GM12878 (cell line): ENCODE data around the gene MYNN. TPM values are rescaled to one million over a fixed set of nuclear protein-coding genes. Genes with fewer than 3 reads are reported as not detected.

Source experiments
- ATAC-seq: fragments of 200-7000 bp; cut with Tn5 transposase; 3 replicates; pipeline ENCODE4 v1.9.1; 2020; ENCODE audit warnings: mild to moderate bottlenecking, moderate library complexity
- BruUV-seq: library from RNA; stranded (reverse); fragments of 400-500 nt; replicated peaks from 2 replicates; lab custom pipeline; 2021; lab: Mats Ljungman, UMichigan
- CTCF ChIA-PET: fragments of 300-600 bp; sonication (Branson Sonifier 250); formaldehyde crosslinking; extraction: SDS; loops from one replicate; lab custom pipeline; 2021; ENCODE audit warnings: inconsistent platforms; lab: Yijun Ruan, JAX
- POLR2A ChIA-PET: fragments of 350-600 bp; formaldehyde crosslinking; extraction: SDS; loops from one replicate; lab custom pipeline; 2021; ENCODE audit warnings: inconsistent platforms; lab: Charles Lee
- RAD21 ChIA-PET: fragments of 300-600 bp; sonication (Branson Sonifier 250); formaldehyde crosslinking; loops from one replicate; lab custom pipeline; 2023; ENCODE audit warnings: antibody characterized with exemption; ENCODE audit not compliant: unreplicated experiment; lab: Charles Lee
- SMC1A ChIA-PET: fragments of 300-600 bp; sonication (Branson Sonifier 250); formaldehyde crosslinking; loops from one replicate; lab custom pipeline; 2023; ENCODE audit not compliant: unreplicated experiment, uncharacterized antibody; lab: Charles Lee
- DNase-seq: peaks from one replicate; pipeline ENCODE4 v3.0.0-alpha.2; 2011; ENCODE audit warnings: low read depth, low spot score
- FAIRE-seq: peaks from 3 replicates; lab custom pipeline; 2011; peaks lifted over from hg19 to GRCh38; lab: Jason Lieb, UNC
- H2AFZ ChIP-seq: 2 replicates; pipeline ENCODE4 v1.6.0; 2011; ENCODE audit warnings: low read depth, low read length, control low read depth; ENCODE audit not compliant: control insufficient read depth
- H3K27ac ChIP-seq: 2 replicates; pipeline ENCODE4 v1.5.1; 2011; ENCODE audit warnings: control low read depth; ENCODE audit not compliant: control insufficient read depth, insufficient read depth
- H3K27me3 ChIP-seq, 2 experiments: replicated peaks in 1 of 2; 2 replicates each; pipeline versions ENCODE4 v1.6.0 to v1.6.1; 2011; ENCODE audit warnings: low read length in 1 of 2; ENCODE audit not compliant: control insufficient read depth in 2 of 2, insufficient read depth in 2 of 2
- H3K36me3 ChIP-seq, 2 experiments: 2 replicates each; pipeline ENCODE4 v1.5.1; 2011; ENCODE audit warnings: low read length in 1 of 2; ENCODE audit not compliant: control insufficient read depth in 2 of 2, insufficient read depth in 2 of 2
- H3K4me1 ChIP-seq: 2 replicates; pipeline ENCODE4 v1.6.1; 2011; ENCODE audit warnings: mild to moderate bottlenecking, low read length, moderate library complexity, mixed read lengths; ENCODE audit not compliant: control insufficient read depth, insufficient read depth
- H3K4me2 ChIP-seq: 2 replicates; pipeline ENCODE4 v1.6.0; 2011; ENCODE audit warnings: control low read depth; ENCODE audit not compliant: control insufficient read depth, insufficient read depth
- H3K4me3 ChIP-seq: fragments of 200-600 bp; sonication (generic); 2 replicates; pipeline ENCODE4 v1.5.1; 2016
- H3K79me2 ChIP-seq: 2 replicates; pipeline ENCODE4 v1.6.0; 2011; ENCODE audit warnings: low read length; ENCODE audit not compliant: control insufficient read depth, insufficient read depth
- H3K9ac ChIP-seq: 2 replicates; pipeline ENCODE4 v1.8.0; 2011; ENCODE audit warnings: low read length, control low read depth, mixed read lengths; ENCODE audit not compliant: control insufficient read depth, insufficient read depth
- H3K9me3 ChIP-seq: replicated peaks from 3 replicates; pipeline ENCODE4 v1.5.1; 2011; ENCODE audit warnings: mild to moderate bottlenecking, low read length; ENCODE audit not compliant: control insufficient read depth, insufficient read depth
- H4K20me1 ChIP-seq: 2 replicates; pipeline ENCODE4 v1.6.0; 2011; ENCODE audit not compliant: control insufficient read depth, insufficient read depth
- JUNB ChIP-seq: IDR thresholded peaks from 2 replicates; pipeline ENCODE4 v1.6.1; 2016; ENCODE audit warnings: antibody characterized with exemption, mild to moderate bottlenecking
- ZBED1 ChIP-seq: IDR thresholded peaks from 2 replicates; pipeline ENCODE4 v1.6.1; 2016; ENCODE audit warnings: borderline replicate concordance
- ZNF217 ChIP-seq: fragments of 450-650 bp; IDR thresholded peaks from 2 replicates; pipeline ENCODE4 v1.6.1; 2017; ENCODE audit warnings: antibody characterized with exemption, mild to moderate bottlenecking
- WGBS: methylation state at CpG from one replicate; pipeline ENCODE4 v1.1.6; 2016; ENCODE audit warnings: low lambda C conversion rate; ENCODE audit not compliant: insufficient replicate concordance, insufficient coverage; ENCODE audit errors: missing lambda C conversion rate; 5-methylcytosine and 5-hydroxymethylcytosine counted together
- in situ Hi-C: fragments of 300-500 bp; cut with MboI; formaldehyde crosslinking; loops from 9 replicates; pipeline ENCODE4 v1.14.3; 2018; ENCODE audit warnings: mixed read lengths
- intact Hi-C: fragments of 100-400 bp; cut with micrococcal nuclease; formaldehyde crosslinking; loops from one replicate; pipeline ENCODE4 v1.14.2; 2022; ENCODE audit not compliant: unreplicated experiment
- polyA plus RNA-seq, 11 experiments: library from polyadenylated mRNA; depleted of rRNA in 4 of 11; unstranded in 6 of 11; stranded (reverse) in 5 of 11; fragments of >200 nt; fragmentation: Nextera tagmentation in 4 of 11; fragmentation: Illumina TruSeq in 1 of 11; extraction: Ambion mirVana in 4 of 11; extraction: Trizol in 1 of 11; gene quantifications; 1 replicate in 1 of 11; 2 replicates in 10 of 11; pipeline versions ENCODE4 v1.2.1 to v1.2.3, GENCODE V29; 2011 to 2016; ENCODE audit warnings: inconsistent platforms in 2 of 11, missing spikeins in 2 of 11, low read depth in 1 of 11
- total RNA-seq, 4 experiments: library from RNA; depleted of rRNA in 3 of 4; stranded (reverse); fragments of >200 nt in 3 of 4; fragmentation: Illumina TruSeq in 1 of 4; extraction: Trizol in 1 of 4; gene quantifications; 2 replicates each; pipeline versions ENCODE4 v1.2.1 to v1.2.3, GENCODE V29; 2013 to 2021
- TF ChIP-seq, protein P1 (sequence below): IDR thresholded peaks from 2 replicates; pipeline ENCODE4 v1.6.1; 2011; ENCODE audit warnings: borderline replicate concordance, low read depth, mild to moderate bottlenecking, moderate library complexity, low read length; ENCODE audit not compliant: insufficient read depth, poor library complexity, severe bottlenecking
- TF ChIP-seq, protein P2 (sequence below): IDR thresholded peaks from 2 replicates; pipeline ENCODE4 v1.6.1; 2011; ENCODE audit warnings: low read depth, low read length, improper control_type of control experiment, borderline replicate concordance
- TF ChIP-seq, protein P3 (sequence below): IDR thresholded peaks from 2 replicates; pipeline ENCODE4 v1.6.1; 2012; ENCODE audit warnings: improper control_type of control experiment, low read depth, low read length; ENCODE audit not compliant: insufficient replicate concordance
- TF ChIP-seq, protein P4 (sequence below): IDR thresholded peaks from 2 replicates; pipeline ENCODE4 v1.6.1; 2012; ENCODE audit warnings: low read depth, low read length, improper control_type of control experiment

MYNN gene
- total and polyA plus RNA-seq, 10 of the 15 experiments (the other 5 are each of a cell fraction or from before 2014, with no cell fraction given): 8.8 to 20.5 (median 15.8) TPM

DNA sequence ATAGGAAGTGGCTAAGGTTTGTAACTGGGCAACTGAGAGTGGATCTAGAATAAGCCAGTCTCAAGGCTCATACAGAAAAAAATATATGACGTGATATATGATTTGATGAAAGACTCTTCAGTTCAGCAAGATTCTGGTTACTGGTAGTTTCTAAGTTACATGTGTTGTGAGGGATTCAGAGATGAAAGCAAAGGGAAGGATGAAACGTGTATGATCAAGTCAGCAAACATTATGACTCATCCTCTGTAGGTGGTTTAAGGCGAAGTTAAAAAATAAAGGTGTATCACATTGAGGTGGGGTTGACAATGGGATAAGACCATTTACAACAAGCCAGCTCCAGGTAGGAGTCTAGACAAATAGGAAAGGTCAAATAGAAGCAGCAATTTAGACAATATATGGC, 24.5 kb upstream of the MYNN start:
- H3K9me3 ChIP-seq: no peaks in the 10 kb centered on the region
- BruUV-seq: no TSS peak
- TF ChIP-seq JUNB: no peak
- no peak for TF ChIP-seq ZNF217
- TF ChIP-seq ZBED1: no peak
- TF ChIP-seq, protein P1, sequence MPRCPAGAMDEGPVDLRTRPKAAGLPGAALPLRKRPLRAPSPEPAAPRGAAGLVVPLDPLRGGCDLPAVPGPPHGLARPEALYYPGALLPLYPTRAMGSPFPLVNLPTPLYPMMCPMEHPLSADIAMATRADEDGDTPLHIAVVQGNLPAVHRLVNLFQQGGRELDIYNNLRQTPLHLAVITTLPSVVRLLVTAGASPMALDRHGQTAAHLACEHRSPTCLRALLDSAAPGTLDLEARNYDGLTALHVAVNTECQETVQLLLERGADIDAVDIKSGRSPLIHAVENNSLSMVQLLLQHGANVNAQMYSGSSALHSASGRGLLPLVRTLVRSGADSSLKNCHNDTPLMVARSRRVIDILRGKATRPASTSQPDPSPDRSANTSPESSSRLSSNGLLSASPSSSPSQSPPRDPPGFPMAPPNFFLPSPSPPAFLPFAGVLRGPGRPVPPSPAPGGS: no peak
- TF ChIP-seq, protein P2, sequence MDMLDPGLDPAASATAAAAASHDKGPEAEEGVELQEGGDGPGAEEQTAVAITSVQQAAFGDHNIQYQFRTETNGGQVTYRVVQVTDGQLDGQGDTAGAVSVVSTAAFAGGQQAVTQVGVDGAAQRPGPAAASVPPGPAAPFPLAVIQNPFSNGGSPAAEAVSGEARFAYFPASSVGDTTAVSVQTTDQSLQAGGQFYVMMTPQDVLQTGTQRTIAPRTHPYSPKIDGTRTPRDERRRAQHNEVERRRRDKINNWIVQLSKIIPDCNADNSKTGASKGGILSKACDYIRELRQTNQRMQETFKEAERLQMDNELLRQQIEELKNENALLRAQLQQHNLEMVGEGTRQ: no peak
- TF ChIP-seq, protein P3, sequence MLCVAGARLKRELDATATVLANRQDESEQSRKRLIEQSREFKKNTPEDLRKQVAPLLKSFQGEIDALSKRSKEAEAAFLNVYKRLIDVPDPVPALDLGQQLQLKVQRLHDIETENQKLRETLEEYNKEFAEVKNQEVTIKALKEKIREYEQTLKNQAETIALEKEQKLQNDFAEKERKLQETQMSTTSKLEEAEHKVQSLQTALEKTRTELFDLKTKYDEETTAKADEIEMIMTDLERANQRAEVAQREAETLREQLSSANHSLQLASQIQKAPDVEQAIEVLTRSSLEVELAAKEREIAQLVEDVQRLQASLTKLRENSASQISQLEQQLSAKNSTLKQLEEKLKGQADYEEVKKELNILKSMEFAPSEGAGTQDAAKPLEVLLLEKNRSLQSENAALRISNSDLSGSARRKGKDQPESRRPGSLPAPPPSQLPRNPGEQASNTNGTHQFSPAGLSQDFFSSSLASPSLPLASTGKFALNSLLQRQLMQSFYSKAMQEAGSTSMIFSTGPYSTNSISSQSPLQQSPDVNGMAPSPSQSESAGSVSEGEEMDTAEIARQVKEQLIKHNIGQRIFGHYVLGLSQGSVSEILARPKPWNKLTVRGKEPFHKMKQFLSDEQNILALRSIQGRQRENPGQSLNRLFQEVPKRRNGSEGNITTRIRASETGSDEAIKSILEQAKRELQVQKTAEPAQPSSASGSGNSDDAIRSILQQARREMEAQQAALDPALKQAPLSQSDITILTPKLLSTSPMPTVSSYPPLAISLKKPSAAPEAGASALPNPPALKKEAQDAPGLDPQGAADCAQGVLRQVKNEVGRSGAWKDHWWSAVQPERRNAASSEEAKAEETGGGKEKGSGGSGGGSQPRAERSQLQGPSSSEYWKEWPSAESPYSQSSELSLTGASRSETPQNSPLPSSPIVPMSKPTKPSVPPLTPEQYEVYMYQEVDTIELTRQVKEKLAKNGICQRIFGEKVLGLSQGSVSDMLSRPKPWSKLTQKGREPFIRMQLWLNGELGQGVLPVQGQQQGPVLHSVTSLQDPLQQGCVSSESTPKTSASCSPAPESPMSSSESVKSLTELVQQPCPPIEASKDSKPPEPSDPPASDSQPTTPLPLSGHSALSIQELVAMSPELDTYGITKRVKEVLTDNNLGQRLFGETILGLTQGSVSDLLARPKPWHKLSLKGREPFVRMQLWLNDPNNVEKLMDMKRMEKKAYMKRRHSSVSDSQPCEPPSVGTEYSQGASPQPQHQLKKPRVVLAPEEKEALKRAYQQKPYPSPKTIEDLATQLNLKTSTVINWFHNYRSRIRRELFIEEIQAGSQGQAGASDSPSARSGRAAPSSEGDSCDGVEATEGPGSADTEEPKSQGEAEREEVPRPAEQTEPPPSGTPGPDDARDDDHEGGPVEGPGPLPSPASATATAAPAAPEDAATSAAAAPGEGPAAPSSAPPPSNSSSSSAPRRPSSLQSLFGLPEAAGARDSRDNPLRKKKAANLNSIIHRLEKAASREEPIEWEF: no peak
- TF ChIP-seq, protein P4, sequence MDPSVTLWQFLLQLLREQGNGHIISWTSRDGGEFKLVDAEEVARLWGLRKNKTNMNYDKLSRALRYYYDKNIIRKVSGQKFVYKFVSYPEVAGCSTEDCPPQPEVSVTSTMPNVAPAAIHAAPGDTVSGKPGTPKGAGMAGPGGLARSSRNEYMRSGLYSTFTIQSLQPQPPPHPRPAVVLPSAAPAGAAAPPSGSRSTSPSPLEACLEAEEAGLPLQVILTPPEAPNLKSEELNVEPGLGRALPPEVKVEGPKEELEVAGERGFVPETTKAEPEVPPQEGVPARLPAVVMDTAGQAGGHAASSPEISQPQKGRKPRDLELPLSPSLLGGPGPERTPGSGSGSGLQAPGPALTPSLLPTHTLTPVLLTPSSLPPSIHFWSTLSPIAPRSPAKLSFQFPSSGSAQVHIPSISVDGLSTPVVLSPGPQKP: no peak
- ATAC-seq: no peak
- ChIA-PET POLR2A (no interaction called here), CTCF (interaction anchor here (0.6 kb wide), 1 partner anchor 24 kb away, joined by 4 read pairs; no protein-coding TSS in a partner anchor), SMC1A (no interaction called here), RAD21 (no interaction called here)
- no peak overlapping the region for H3K27ac ChIP-seq
- H3K4me3 ChIP-seq: no peak overlapping the region
- no peak overlapping the region for H3K4me2 ChIP-seq
- no peaks in the 10 kb centered on the region for H3K36me3 ChIP-seq
- H3K27me3 ChIP-seq: no peaks in the 10 kb centered on the region
- DNase-seq: no peak
- in situ Hi-C loops (no loop called here), intact Hi-C loops (loop anchor here (5.0 kb wide), 1 partner anchor 601 kb away; no protein-coding TSS in a partner anchor)
- FAIRE-seq: no peak
- no peaks in the 10 kb centered on the region for H3K79me2 ChIP-seq
- H2AFZ ChIP-seq: no peak overlapping the region
- 0% methylated on average over 3 of the region's 3 CpGs for WGBS
- H3K9ac ChIP-seq: no peak overlapping the region
- H4K20me1 ChIP-seq: no peaks in the 10 kb centered on the region
- peaks cover 4% of the 10 kb centered on the region; the same call in 1 of the 2 replicates for H3K4me1 ChIP-seq
